Jurkat, Clone E6-1 (cell line): ENCODE data around the gene ARL1. TPM values are rescaled to one million over a fixed set of nuclear protein-coding genes. Genes with fewer than 3 reads are reported as not detected.
"Not testable (repeated sequence)": the region's sequence is repeated elsewhere in the genome, so short reads cannot be mapped to it uniquely, and the experiment has no call there.

Experiments
- DNase-seq: peaks from one replicate; pipeline ENCODE4 v3.0.0-alpha.2; 2011; ENCODE audit warnings: low read depth, low spot score
- H3K4me3 ChIP-seq: 2 replicates; pipeline ENCODE4 v1.5.1; 2011; ENCODE audit warnings: mild to moderate bottlenecking, low read length, control low read depth, moderate library complexity
- polyA plus RNA-seq: library from polyadenylated mRNA; unstranded; fragments of >200 nt; gene quantifications from one replicate; pipeline ENCODE4 v1.2.1, GENCODE V29; 2012; ENCODE audit warnings: missing spikeins; ENCODE audit not compliant: insufficient read length, insufficient read depth

ARL1 gene
- polyA plus RNA-seq: 90.3 TPM

DNA sequence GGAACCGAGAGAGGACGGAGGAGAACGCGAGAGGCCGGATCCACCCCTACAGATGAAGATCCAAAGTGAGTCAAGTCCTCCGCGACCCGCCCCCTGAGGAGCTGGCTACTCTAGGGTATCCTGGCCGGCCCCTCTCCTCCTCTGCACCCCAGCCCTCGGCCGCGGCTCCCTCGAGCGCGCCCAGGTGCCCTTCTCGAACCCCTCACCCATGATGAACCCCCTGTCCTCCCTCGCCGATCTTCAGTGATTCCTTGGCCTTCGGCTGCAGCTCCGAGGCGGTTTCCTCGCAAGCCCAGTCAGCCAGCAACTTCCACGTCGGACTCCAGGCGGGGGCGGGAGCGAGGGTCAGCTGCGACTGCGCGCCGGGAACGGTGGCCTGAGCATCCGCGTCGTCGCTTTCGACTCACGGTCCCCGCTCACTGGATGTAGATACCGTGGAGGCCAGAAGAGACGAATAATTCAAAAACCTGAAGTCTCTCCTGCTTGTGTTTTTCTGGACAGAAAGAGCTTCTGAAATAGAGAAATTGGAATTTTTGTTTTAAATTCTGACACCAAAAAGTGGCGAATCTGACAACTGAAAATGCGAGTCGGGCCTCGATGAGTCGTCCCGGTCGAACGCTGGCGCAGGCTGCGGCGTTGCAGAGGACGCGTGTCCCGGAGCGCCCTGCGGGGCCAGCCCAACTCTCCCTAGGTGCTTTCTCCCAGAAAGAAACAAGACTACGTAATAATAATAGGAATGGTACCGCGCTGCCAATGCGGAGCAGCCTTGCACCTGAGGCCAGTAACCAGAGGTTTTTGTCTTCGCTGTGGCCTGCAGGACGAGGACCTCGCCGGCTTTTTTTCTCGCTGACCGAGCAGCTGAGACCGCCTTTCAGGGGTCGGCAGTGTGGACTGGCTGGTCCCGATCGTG is at the start of gene ARL1:
Gene ARL1, minus strand, starts transcription at position 337 of the 910 bp plus-strand sequence. Its CDS starts 127 bp downstream, at position 210.
- peak; percentile 80 for DNase-seq
- peak within 1 kb of the TSS; percentile 90 for H3K4me3 ChIP-seq

DNA sequence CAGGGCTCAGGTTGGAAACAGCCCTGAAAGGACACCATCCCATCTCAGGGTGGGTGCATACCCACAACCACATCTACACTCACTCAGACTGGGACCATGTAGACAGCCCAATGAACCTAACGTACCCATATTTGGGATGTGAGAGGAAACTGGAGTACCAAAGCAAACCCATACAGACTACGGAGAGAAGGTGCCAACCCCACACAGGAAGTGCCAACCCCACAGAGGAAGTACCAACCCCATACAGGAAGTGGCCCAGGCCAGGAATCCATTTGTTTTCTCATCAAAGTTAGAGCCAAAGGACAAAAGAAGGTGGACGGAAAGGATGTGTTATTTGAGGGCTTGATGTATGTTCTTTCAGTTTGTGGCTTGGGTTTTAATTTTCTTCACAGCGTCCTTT is 48.1 kb upstream of the ARL1 start:
- no peak overlapping the region for H3K4me3 ChIP-seq
- DNase-seq: peak; percentile 40

DNA sequence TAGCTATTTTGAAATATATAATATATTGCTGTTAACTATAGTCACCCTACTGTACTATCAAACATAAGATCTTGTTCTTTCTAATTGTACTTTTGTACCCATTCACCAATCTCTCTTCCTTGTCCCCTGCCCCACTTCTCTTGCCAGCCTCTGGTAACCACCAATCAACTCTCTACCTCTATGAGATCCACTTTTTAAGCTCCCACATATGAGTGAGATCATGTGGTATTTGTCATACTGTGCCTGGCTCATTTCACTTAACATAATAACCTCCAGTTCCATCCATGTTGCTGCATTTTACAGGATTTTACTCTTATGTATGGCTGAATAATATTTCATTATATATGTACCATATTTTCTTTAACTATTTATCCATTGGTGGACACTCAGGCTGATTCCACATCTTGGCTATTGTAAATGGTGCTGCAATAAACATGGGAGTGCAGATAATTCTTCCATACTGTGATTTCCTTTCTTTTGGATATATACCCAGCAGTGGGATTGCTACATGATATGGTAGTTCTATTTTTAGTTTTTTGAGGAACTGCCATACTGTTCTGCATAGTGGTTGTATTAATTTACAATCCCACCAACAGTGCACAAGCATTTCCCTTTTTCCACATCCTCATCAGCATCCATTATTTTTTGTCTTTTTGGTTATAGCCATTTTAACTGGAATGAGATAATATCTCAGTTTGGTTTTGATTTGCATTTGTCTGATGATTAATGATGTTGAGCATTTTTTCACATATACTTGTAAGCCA is 34.1 kb upstream of the ARL1 start:
- no peak overlapping the region for H3K4me3 ChIP-seq
- DNase-seq: no peak

DNA sequence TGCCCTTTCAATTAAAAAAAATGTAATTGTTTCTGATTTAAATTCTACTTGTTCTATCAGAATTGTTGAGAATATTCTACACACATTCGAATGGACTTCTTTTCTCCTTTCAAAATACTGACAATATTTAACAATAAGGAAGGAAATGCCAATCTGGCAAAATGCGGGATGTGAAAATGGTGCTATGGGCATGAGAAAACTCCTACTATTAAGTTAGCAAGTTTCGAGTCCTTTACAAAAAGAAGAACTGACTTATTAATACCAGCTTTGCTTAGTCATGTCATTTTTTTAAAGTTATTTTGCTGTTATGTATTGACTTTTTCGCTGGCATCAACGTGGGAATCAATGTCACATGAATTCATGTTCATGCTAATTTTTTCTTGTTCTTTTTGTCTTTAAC is 31.7 kb upstream of the ARL1 start:
- no peak overlapping the region for H3K4me3 ChIP-seq
- no peak for DNase-seq

DNA sequence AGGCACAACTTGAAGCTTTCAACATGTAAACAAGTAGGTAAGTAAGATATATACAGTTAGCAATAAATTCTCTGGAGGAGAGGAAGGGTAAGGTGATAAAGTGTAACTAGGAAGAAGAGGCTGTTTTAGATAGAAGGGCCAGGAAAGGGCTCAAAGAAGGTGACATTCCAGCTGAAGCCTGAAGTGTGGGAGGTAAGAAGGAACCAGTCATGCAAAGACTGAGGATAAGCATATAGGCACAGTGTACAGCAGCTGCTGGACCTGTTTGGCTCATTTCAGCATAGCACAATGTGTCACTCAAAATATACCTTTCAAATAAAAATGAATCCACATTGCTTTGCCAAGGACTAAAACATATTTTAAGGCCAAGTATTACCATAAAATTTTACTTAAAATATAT is 28.6 kb upstream of the ARL1 start:
- no peak for DNase-seq
- H3K4me3 ChIP-seq: no peak overlapping the region

DNA sequence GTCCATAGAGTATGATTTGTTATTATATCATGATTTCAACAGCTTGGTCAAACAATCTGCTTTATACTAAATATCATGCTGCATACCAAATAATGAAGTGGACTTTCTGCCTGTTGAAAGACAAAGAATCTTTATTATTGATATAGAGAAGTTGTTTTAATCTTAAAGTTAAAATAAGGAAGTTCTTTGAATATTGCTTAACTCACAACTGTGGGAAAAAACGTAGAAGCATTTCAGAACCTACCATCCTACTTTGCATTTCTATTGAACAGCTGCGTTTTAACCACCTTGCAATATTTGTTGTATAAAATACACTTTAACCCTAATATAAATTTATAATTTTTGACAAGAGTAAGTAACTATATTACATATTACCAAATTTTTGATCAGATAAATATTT is 22.9 kb upstream of the ARL1 start:
- DNase-seq: no peak
- no peak overlapping the region for H3K4me3 ChIP-seq

DNA sequence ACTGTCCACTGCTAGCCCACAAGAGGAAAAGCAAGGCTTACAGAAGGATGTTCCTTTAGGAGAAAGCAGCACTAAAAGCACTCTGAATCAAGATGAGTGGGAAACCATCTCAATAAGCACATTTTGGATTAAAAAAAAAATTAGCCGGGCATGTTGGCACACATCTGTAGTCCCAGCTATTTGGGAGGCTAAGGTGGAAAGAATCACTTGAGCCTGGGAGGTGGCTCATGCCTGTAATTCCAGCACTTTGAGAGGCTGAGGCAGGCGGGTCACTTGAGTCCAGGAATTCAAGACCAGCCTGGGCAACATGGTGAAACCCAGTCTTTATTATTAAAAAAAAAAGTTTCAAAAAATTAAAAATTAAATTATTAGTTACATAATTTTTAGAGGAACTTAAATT is 17.0 kb upstream of the ARL1 start:
- no peak for DNase-seq
- H3K4me3 ChIP-seq: no peak overlapping the region

DNA sequence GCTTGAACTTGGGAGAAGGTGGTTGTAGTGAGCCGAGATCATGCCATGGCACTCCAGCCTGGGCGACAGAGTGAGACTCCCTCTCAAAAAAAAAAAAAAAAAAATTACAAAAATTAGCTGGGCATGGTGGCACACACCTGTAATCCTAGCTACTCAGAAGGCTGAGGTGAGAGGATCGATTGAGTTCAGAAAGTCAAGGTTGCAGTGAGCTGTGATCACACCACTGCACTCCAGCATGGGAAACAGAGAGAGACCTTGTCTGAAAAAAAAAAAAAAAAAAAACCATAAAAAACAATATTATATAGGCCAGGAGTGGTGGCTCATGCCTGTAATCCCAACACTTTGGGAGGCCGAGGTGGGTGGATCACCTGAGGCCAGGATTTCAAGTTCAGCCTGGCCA is 14.5 kb upstream of the ARL1 start:
- H3K4me3 ChIP-seq, DNase-seq: not testable (repeated sequence)

DNA sequence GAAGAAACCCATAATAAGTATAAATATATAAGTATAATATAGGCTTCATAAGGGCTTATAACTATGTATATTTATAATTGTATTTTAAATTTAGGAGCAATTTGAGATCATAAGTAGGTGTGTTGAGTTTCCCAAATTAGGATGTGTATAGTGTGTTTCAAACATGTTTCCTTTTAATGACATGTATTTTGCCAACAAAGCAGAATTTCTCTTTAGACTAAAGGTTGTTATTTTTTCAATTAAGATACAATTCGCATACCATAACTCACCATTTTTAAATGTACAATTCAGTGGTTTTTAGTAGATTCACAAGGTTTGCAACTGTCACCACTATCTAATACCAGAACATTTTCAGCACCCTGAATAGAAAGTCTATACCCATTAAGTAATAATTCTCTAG is 7.7 kb upstream of the ARL1 start:
- H3K4me3 ChIP-seq: no peak overlapping the region
- no peak for DNase-seq

DNA sequence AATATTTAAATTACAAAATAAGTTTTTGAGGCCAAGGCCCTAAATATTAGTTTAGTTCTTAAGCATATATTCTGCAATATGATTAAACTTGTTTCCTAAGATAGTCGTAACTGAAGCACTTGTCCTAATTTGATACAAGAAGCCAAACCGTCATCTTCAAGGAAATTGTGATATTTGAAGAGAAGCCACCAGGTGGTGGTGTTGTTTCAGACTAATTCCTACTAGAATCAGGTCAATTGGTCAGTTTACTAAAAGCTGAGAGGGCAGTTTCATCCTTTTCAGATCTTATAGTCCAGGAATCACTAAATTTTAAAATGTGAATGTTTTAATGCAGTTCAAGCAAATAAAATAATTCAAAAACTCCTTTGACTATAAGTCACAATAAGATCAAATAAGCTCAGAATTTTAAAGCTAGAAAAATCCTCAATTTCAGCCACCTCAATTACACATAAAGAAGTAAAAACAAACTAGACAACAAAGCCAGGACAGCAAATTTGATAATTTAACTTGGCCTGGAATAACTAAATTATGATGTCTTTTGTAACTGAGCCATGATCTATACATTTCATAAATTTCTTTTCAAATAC is 7.1 kb upstream of the ARL1 start:
- DNase-seq: peak; percentile 26
- no peak overlapping the region for H3K4me3 ChIP-seq

DNA sequence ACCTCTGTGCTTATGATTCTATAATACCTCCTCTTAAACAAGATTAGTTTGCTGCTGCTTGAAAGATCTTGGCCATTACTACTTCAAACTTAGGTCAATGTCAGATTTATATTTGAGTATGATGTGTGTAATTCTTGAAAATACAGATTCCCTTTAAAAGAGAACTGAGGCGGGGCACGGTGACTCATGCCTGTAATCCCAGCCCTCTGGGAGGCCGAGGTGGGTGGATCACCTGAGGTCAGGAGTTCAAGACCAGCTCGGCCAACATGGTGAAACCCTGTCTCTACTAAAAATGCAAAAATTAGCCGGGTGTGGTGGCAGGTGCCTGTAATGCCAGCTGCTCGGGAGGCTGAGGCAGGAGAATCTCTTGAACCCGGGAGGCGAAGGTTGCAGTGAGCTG is 2.6 kb upstream of the ARL1 start:
- not testable (repeated sequence) for H3K4me3 ChIP-seq, DNase-seq

DNA sequence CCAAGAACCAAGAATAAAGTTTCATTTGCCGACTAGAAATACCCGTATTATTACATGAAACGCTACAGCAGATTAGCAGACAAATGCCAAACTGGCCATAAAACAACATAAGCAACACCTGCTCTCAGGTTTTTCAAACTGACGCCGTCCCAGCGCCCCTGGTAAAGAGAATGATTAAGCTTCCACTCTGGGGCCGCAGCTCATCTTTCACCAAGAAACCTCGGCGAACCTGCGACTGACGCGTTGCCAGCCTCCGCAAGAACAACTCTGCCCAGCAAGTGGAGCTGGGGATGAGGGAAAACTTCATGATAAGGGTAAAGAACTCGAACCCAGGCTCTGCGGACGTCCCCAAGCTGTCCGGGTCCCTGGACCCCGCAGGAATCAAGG is 530 bp downstream of the ARL1 start:
- H3K4me3 ChIP-seq: peak overlapping the region; percentile 90
- no peak for DNase-seq

DNA sequence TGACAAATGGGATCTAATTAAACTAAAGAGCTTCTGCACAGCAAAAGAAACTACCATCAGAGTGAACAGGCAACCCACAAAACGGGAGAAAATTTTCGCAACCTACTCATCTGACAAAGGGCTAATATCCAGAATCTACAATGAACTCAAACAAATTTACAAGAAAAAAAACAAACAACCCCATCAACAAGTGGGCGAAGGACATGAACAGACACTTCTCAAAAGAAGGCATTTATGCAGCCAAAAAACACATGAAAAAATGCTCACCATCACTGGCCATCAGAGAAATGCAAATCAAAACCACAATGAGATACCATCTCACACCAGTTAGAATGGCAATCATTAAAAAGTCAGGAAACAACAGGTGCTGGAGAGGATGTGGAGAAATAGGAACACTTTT is 16.4 kb downstream of the ARL1 start:
- not testable (repeated sequence) for DNase-seq, H3K4me3 ChIP-seq

DNA sequence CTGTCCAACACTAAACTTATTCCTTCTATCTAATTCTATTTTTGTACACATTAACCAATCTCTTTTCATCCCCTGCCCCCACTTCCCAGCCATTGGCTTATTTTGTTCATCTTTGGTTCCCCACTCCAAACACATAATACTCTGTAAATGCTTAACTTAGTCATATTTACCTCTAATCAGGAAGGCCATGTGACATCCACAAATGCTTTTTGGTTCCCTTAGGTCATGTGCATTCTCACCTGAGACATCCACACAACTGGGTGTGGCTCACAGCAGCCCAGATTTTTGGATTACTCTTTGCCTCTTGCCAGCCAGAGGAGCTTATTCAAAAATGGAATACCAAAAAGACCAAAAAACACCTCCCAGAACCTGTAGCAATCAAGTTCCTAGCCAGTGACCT is 28.4 kb downstream of the ARL1 start:
- DNase-seq: no peak

DNA sequence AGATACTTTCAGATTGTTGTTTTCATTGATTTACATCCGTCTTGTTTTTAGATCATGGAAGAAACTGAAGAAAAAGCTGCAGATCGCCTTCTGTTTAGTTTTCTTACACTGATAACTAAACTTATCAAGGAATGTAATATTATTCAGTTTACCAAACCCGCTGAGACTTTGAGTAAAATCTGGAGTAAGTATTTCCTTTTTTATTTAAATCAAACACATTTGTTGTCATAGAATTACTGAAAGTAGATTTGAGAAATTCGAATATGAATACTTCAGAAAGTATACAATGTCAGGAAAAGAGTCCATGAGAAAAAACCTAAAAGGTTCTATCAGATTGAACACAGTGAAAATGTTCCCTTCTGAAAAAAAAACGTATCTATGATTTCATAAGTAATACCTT is 32.0 kb downstream of the ARL1 start:
- DNase-seq: no peak
- H3K4me3 ChIP-seq: no peak overlapping the region

More for the DNA sequence above, 28.4 kb downstream of the ARL1 start:
- no peak overlapping the region for H3K4me3 ChIP-seq

DNA sequence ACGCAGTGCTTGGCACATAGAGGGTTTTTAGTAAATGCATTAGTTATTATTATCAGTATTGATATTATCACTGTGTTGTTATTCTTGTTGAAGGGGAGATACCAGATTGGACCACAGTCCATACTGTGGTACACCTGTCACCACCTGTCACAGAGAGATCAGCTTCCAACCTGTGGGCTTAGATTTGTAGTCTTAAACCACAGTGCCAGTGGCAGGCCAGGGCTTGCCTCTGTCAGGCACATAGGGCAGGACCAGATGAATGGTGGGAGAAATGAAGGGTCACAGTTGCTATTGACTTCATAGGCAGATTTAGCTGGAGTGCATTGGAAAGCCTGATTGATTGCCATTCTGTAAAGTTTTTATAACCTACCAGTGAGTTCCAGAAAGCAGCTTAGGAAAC is 35.1 kb downstream of the ARL1 start:
- no peak for DNase-seq
- no peak overlapping the region for H3K4me3 ChIP-seq

DNA sequence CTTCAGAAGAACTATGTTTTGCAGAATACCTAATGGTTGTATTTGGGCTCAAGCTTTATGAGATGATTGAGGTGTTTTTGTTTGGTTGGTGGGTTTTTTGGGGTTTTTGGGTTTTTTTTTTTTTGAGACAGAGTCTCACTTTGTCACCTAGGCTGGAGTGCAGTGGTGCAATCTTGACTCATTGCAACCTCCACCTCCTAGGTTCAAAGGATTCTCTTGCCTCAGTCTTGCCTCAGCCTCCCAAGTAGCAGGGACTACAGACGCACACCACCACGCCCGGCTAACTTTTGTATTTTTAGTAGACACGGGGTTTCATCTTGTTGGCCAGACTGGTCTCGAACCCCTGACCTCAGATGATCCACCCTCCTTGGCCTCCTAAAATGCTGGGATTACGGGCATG is 39.6 kb downstream of the ARL1 start:
- H3K4me3 ChIP-seq: no peak overlapping the region
- DNase-seq: no peak

DNA sequence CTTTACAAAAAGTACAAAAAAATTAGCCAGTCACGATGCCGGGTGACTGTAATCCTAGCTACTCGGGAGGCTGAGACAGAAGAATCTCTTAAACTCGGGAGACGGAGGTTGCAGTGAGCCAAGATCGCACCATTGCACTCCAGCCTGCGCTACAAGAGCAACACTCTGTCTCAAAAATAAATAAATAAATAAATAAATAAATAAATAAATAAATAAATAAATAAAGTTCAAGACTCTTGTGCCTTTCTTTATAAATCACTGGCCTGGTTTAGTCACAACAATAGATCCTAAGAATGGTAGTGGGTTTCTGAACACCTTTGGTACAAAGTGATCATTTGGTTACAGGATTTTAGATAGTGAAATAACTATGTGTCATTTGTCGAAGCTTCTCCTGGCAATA is 46.1 kb downstream of the ARL1 start:
- DNase-seq: no peak
- H3K4me3 ChIP-seq: no peak overlapping the region

DNA sequence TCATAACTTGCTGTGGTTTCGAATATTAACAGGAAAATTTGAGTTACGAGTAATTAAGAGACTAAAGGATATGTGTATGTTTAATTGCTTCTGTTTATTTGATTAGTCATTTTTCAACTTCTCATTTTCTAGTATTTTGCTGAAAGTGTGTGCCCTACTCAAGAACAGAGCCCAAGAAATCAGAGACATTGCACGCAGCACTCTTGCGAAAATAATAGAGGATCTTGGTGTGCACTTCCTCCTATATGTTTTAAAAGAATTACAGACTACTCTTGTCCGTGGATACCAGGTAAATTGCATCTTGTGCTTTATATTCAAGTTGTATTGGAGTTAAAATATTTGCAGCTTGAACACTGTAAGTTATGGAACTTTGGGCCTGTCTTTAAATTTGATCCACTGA is 50.8 kb downstream of the ARL1 start:
- DNase-seq: no peak
- H3K4me3 ChIP-seq: no peak overlapping the region

DNA sequence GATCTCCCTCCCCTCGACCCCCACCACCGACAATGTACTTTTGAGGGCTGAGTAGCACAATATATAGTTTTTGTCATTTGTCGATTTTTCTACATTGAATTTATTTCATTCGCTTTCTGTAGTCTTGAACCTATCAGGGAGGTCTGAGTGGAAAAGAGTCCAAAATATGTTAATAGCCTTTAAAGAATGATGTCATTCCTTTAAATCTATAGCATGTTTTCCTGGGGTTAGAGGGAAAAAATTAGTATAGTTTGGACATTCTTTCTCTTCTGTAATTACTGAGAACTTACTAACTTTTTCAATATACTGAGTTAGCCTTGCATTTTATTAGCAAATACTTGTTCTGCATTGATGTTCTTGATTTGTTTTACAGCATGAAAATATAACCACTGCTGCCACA is 55.9 kb downstream of the ARL1 start:
- DNase-seq: no peak
- H3K4me3 ChIP-seq: no peak overlapping the region
